Measurements from ENCODE around the gene DDX41.

Gene DDX41

GRCh38 chr5:177484902-177485549, 31.7 kb downstream of the DDX41 start:
- Histone ChIP-seq H3K27ac (replicated peaks) (no peak overlapping the region), H3K4me3 (replicated peaks; ENCODE audit: insufficient read depth, low read length) (no peak overlapping the region), H3K27me3 (ENCODE audit: insufficient read depth, poor library complexity, severe bottlenecking) (no peaks in the 10 kb centered on the region)
- TF ChIP-seq CTCF (IDR thresholded peaks at IDR 0.05; ENCODE audit: insufficient read depth, low read length): no peak
- DNase-seq (ENCODE audit: low read depth in 1 of 2, low spot score in 1 of 2): no peak

- Histone ChIP-seq H3K27me3 (ENCODE audit: insufficient read depth, poor library complexity, severe bottlenecking) (no peaks in the 10 kb centered on the region), H3K27ac (replicated peaks) (no peak overlapping the region), H3K4me3 (replicated peaks; ENCODE audit: insufficient read depth, low read length) (no peak overlapping the region)
- TF ChIP-seq POLR2AphosphoS5 (IDR thresholded peaks at IDR 0.05; ENCODE audit: low read depth): no peak; the same call in 1 of the 2 replicates
- no peak for TF ChIP-seq CTCF (IDR thresholded peaks at IDR 0.05; ENCODE audit: insufficient read depth, low read length)
- no peak for TF ChIP-seq REST (IDR thresholded peaks at IDR 0.05; ENCODE audit: insufficient replicate concordance, low read depth)
- no peak for TF ChIP-seq SPI1 (IDR thresholded peaks at IDR 0.05; ENCODE audit: borderline replicate concordance, low read depth)
- no peak for TF ChIP-seq GABPA (IDR thresholded peaks at IDR 0.05; ENCODE audit: low read depth)
- DNase-seq (ENCODE audit: low read depth in 1 of 2, low spot score in 1 of 2): no peak
Observed at GRCh38 chr5:177483994-177484901, 32.5 kb downstream of the DDX41 start.

- Histone ChIP-seq H3K27me3 (ENCODE audit: insufficient read depth, poor library complexity, severe bottlenecking) (no peaks in the 10 kb centered on the region), H3K4me3 (replicated peaks; ENCODE audit: insufficient read depth, low read length) (no peak overlapping the region), H3K27ac (replicated peaks) (no peak overlapping the region)
- no peak for TF ChIP-seq CTCF (IDR thresholded peaks at IDR 0.05; ENCODE audit: insufficient read depth, low read length)
- TF ChIP-seq REST (IDR thresholded peaks at IDR 0.05; ENCODE audit: insufficient replicate concordance, low read depth): no peak
- TF ChIP-seq POLR2AphosphoS5 (IDR thresholded peaks at IDR 0.05; ENCODE audit: low read depth): no peak
- DNase-seq (ENCODE audit: low read depth in 1 of 2, low spot score in 1 of 2): no peak
Observed at GRCh38 chr5:177483042-177483441, 33.7 kb downstream of the DDX41 start.
